GM10266 (cell line): ENCODE data around the gene KLC4.

Source experiments
- DNase-seq: peaks from one replicate; pipeline ENCODE4 v3.0.0; 2012; ENCODE audit errors: extremely low spot score
- TF ChIP-seq, protein P1 (sequence below): IDR thresholded peaks from 2 replicates; pipeline ENCODE4 v1.5.1; 2012; ENCODE audit warnings: mild to moderate bottlenecking, low read depth; ENCODE audit not compliant: control insufficient read depth, insufficient read depth; ENCODE audit errors: missing control alignments

The KLC4 gene

DNA sequence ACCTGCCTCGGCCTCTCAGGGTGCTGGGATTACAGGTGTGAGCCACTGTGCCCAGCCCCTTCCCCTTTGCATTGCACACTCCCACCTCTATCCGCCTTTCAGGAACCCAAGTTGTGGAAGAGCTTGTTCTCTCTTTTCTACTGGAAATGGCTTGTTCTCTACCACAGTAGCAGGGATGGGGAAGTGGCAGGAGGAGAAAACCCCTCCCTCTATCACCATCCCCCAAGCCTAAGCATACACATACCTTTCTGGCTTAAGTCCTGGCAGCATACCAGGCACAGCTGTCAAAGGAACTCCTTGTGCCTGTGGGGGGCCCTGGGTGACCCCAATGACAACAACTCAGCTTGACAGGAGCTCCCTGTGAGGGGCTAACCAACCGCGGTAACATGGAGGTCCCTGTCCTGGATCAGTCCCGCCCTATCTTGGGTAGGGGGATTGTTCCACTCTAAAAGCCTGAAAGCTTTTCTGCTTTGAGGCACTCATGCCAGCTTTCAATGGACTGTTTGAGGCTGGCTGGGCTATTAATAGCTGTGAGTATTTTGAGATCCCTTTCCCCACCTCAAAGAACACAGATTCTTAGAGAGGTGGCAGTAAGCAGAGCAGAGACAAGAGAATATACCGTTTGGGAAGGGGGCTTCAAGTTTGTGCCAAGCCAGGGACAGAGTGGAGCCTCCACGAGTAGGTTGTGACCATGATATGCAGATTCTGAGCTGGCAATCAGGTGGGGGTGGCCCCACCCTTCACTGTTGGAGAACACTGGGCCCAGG lies 43.1 kb upstream of the KLC4 start:
- DNase-seq, result no peak
- TF ChIP-seq, protein P1, sequence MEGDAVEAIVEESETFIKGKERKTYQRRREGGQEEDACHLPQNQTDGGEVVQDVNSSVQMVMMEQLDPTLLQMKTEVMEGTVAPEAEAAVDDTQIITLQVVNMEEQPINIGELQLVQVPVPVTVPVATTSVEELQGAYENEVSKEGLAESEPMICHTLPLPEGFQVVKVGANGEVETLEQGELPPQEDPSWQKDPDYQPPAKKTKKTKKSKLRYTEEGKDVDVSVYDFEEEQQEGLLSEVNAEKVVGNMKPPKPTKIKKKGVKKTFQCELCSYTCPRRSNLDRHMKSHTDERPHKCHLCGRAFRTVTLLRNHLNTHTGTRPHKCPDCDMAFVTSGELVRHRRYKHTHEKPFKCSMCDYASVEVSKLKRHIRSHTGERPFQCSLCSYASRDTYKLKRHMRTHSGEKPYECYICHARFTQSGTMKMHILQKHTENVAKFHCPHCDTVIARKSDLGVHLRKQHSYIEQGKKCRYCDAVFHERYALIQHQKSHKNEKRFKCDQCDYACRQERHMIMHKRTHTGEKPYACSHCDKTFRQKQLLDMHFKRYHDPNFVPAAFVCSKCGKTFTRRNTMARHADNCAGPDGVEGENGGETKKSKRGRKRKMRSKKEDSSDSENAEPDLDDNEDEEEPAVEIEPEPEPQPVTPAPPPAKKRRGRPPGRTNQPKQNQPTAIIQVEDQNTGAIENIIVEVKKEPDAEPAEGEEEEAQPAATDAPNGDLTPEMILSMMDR, result no peak

- TF ChIP-seq, protein P1, result no peak
- DNase-seq, result no peak
Observed at GRCh38 chr6:43016943-43017334, 42.5 kb upstream of the KLC4 start.

GRCh38 chr6:43019152-43019551 lies 40.3 kb upstream of the KLC4 start:
- TF ChIP-seq, protein P1, result no peak
- no peak for DNase-seq

GRCh38 chr6:43020052-43020705 lies 39.3 kb upstream of the KLC4 start:
- no peak for DNase-seq
- TF ChIP-seq, protein P1, result no peak

DNA sequence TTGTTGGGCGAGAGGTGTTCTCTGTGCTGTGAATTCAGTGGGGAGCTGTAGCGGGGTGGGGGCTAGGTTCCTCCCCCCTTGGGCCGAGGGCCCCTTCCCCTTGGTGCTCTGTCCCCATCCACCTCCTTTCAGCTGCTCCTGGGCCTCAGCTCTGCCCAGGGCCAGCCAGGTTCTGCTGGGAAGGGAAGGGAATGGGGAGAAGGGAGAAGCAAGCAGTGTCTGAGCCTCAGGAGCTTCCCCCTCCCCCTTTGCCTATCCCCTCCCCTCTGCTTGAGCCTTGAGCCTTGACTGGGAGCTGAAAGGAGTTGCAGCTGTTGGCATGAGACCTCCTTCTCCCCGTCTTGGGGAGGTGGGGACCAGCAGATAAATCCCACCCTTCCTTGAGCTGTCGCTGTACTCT lies 38.6 kb upstream of the KLC4 start:
- no peak for DNase-seq
- TF ChIP-seq, protein P1, result no peak

GRCh38 chr6:43021270-43022047 lies 38.0 kb upstream of the KLC4 start, which contains the start of gene RRP36:
TSS of gene RRP36 (plus strand) at chr6:43021623. CDS start at chr6:43021655, 32 bp downstream.
- peak; percentile 85 for DNase-seq
- TF ChIP-seq, protein P1, result no peak

- TF ChIP-seq, protein P1, result no peak
- no peak for DNase-seq
Observed at GRCh38 chr6:43024436-43024835, 35.0 kb upstream of the KLC4 start.
